ENCODE measurements around the gene TTC3.

DNA sequence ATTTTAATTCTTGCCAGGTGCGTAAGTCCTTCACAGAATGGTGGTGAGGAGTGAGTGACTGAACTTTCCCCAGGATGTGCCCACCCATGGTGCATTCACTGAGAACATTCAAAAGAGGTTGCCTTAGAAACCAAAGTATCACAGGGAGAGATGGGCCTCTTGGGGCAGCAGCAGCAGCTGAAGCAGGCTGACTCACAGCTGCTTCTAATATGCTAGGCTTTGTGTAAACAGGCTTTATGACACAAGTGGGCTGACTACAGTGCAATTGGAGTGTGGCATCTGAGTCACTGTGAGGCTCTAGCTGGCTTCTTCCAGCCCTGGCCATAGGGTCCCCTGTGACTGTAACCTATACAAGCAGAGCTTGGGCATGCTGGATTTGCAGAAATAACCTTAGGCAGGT is 12.8 kb upstream of the TTC3 start:
- TF ChIP-seq, protein P1, sequence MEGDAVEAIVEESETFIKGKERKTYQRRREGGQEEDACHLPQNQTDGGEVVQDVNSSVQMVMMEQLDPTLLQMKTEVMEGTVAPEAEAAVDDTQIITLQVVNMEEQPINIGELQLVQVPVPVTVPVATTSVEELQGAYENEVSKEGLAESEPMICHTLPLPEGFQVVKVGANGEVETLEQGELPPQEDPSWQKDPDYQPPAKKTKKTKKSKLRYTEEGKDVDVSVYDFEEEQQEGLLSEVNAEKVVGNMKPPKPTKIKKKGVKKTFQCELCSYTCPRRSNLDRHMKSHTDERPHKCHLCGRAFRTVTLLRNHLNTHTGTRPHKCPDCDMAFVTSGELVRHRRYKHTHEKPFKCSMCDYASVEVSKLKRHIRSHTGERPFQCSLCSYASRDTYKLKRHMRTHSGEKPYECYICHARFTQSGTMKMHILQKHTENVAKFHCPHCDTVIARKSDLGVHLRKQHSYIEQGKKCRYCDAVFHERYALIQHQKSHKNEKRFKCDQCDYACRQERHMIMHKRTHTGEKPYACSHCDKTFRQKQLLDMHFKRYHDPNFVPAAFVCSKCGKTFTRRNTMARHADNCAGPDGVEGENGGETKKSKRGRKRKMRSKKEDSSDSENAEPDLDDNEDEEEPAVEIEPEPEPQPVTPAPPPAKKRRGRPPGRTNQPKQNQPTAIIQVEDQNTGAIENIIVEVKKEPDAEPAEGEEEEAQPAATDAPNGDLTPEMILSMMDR (IDR thresholded peaks at IDR 0.05 in 2 of 3, conservative IDR thresholded peaks at IDR 0.05 in 1 of 3; ENCODE audit: control insufficient read depth in 2 of 3, extremely low read depth in 1 of 3, insufficient read depth in 1 of 3, low read depth in 3 of 3, low read length in 3 of 3) = no peak
- TF ChIP-seq, protein P2, sequence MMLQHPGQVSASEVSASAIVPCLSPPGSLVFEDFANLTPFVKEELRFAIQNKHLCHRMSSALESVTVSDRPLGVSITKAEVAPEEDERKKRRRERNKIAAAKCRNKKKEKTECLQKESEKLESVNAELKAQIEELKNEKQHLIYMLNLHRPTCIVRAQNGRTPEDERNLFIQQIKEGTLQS (IDR thresholded peaks at IDR 0.05; ENCODE audit: borderline replicate concordance, extremely low read depth, low read depth, low read length) = no peak
- no peak for TF ChIP-seq BHLHE40 (IDR thresholded peaks at IDR 0.05; ENCODE audit: borderline replicate concordance in 1 of 2, low read depth in 2 of 2, low read length in 1 of 2)
- TF ChIP-seq ZNF24 (IDR thresholded peaks at IDR 0.05) = no peak

All from GM12878 (cell line).